AG09309 (cell line): ENCODE data around the gene SAMD1.

ENCODE experiments used
- DNase-seq: peaks from one replicate; pipeline ENCODE4 v3.0.0-alpha.2; 2010; ENCODE audit warnings: low read depth
- H3K4me3 ChIP-seq: 2 replicates; pipeline ENCODE4 v1.5.1; 2011; ENCODE audit warnings: mild to moderate bottlenecking, low read depth, low read length, moderate library complexity; ENCODE audit not compliant: control insufficient read depth
- TF ChIP-seq, protein P1 (sequence below): IDR thresholded peaks from 2 replicates; pipeline ENCODE4 v1.5.1; 2011; ENCODE audit warnings: mild to moderate bottlenecking, low read depth, low read length, inconsistent platforms; ENCODE audit not compliant: insufficient read depth, control insufficient read depth; ENCODE audit errors: missing control alignments

The SAMD1 gene

DNA sequence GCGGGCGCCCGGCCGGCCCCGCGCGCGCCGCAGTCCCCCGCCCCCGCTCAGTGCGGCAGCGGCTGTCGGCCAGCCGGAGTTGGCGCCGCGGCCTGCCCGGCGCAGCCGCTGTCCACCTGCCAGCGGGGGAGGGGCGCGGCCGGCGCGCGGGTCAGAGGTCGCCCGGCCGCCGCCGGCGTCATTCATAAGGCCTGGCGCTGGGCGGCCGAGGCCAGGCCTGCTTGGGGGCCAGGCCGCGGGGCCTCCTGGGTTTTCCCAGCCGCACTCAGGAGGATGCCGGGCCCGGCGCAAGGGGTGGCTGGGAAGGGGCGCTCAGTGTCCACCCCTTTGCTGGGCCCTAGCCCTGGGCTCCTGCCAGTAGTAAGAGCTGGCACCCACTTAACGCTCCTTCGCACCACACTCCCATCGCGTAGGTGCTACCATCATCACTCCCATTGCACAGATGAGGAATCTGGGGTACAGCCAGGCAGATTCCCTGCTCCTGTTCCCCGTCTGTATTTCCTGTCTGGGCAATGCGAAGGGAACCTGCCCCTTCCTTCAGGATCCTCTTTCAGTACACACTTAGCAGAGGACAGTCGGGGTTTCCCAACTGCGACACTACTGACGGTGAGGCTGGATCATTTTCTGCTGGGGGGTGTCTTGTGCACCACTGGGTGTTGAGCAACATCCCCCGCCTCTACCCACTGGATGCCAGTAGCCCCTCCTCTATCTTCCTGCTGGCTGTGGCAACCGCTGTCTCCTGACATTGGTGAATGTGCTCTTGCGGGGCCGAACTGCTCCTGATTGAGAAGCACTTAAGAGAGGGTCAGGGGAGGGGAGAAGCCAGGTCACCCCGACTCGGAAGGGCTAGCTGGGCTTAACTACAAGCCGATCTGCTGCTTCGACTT, 27.9 kb upstream of the SAMD1 start:
- peak; percentile 70 for DNase-seq
- TF ChIP-seq, protein P1, sequence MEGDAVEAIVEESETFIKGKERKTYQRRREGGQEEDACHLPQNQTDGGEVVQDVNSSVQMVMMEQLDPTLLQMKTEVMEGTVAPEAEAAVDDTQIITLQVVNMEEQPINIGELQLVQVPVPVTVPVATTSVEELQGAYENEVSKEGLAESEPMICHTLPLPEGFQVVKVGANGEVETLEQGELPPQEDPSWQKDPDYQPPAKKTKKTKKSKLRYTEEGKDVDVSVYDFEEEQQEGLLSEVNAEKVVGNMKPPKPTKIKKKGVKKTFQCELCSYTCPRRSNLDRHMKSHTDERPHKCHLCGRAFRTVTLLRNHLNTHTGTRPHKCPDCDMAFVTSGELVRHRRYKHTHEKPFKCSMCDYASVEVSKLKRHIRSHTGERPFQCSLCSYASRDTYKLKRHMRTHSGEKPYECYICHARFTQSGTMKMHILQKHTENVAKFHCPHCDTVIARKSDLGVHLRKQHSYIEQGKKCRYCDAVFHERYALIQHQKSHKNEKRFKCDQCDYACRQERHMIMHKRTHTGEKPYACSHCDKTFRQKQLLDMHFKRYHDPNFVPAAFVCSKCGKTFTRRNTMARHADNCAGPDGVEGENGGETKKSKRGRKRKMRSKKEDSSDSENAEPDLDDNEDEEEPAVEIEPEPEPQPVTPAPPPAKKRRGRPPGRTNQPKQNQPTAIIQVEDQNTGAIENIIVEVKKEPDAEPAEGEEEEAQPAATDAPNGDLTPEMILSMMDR = no peak
- peak overlapping the region; percentile 46 for H3K4me3 ChIP-seq

DNA sequence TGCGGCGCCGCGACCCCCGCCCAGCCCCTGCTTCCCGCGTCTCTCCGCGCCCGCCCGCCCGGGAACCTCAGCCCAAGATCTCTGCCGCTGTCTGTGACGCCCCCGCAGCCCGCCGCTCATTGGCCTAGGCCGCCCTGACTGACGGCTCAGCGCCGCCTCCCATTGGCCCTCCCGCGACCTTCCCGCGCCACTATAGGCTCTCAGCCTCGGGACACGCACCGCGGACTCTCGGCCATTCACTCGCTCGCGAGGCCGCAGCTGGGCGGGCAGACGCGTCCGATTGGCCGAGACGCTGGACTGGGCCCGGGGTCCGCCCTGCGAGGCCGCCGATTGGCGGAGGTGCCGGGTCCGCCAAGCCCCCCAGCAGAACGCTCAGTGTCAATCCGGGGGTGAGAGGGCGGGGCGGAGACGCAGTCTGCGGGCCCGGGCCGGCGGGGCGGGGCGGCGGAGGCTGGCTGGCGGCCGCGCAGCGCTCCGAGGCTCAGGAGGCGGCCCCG, 27.2 kb upstream of the SAMD1 start, which contains the start of gene PRKACA:
Gene PRKACA (minus strand): TSS at position 95 of the 497 bp plus-strand sequence. CDS start 215 bp downstream, outside the sequence.
- peak within 1 kb of the TSS; percentile 85 for H3K4me3 ChIP-seq
- TF ChIP-seq, protein P1 = no peak

DNA sequence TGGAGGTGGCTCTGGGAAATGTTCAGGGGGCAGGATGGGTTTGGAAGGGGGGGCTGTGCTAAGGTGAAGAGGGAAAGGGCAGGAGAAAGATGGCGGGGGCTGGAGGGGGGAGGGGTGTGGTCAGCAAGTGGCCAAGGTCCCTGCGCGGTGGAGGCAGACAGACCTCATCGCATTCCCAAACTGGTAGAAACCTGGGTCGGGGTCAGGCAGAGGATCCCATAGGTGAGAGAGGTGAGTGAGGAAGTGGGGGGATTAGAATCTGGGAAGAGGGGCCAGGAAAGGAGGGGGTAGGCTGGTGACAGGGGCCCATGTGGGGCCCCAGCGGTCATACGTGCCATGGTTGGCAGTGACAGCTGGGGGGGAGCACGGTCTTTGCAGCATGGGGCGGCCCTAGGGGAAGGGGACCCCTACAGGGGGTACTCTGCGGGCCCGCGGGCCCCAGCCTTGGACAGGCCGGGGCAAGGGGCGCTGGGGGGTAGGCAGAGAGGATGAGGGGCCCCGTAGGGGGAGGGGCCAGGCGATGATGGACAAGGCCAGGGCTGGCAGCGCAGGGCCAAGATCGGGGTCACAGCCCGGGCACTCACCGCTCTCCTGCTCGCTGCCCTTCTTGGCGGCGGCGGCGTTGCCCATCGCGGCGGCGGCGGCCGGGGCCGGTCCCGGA, 26.5 kb upstream of the SAMD1 start:
- DNase-seq = no peak
- peak overlapping the region; percentile 85 for H3K4me3 ChIP-seq
- TF ChIP-seq, protein P1 = no peak

More for the DNA sequence above, 27.2 kb upstream of the SAMD1 start, which contains the start of gene PRKACA:
- peak; percentile 94 for DNase-seq

DNA sequence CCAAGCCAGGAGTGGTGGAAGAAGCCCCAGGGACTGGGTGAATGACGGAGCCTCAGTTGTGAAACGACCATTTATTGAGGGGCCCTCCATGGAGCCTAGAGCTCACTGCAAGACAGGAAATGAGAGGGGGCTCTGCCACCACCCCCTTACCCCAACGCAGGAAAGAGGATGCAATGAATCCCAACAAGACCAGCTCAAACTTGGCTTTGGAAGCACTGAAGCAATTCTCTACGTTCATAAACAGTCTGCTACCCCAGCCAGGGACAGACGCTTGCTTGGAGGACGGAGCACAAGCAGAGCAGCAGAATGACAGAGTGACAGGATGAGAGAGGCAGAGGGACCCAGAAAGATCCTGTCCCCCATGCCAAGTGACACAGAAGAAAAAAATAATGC, 26.0 kb upstream of the SAMD1 start:
- TF ChIP-seq, protein P1 = no peak
- no peak for DNase-seq
- H3K4me3 ChIP-seq = peak overlapping the region; percentile 85

DNA sequence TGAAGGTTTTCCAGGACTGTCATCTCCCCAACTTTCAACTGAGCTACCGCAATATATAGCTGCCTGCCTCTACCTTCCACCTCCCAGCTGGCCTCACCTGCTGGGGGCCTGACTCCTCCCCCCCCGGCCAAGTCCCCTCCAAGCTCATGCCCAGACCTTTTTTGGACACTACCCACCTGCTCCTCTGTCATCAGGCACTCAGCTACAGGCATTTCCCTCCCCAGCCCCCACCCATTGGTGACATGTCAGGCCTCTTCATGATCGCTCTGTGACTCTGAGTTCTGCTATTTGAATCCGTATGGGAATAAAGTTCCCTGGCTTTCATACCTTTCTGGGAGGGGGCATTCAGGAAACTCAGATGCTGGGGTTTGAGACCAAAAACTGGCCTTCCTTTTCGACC, 25.2 kb upstream of the SAMD1 start:
- no peak overlapping the region for H3K4me3 ChIP-seq
- TF ChIP-seq, protein P1 = no peak
- DNase-seq = no peak

DNA sequence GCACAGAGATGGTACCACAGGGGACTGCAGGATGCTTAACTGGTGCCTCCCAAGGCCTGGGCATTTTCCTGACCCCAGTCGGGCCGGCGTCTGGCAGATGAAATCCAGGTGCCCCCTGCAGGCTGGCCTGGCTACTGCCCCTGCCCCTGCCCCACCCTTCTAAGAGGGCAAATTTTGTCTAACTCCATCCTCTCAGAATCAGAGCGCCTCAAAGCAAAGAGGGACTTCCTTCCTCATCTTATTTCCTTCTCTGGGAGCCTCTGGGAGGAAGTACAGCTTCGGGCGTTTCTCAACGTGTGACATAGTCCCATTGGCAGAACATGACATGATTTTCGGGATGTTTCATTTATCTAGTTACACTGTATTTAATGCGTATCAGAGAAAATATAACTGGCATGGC, 24.3 kb upstream of the SAMD1 start:
- H3K4me3 ChIP-seq = no peak overlapping the region
- TF ChIP-seq, protein P1 = peak; percentile 44
- DNase-seq = no peak
